ENCODE measurements around the gene BOD1.

BOD1 gene

GRCh38 chr5:173568703-173569102 lies 47.7 kb downstream of the BOD1 start:
- Histone ChIP-seq H3K79me1 (ENCODE audit: low read length) (no peaks in the 10 kb centered on the region), H3K9me3 (ENCODE audit: insufficient read depth, low read depth, low read length) (no peaks in the 10 kb centered on the region), H2AK5ac (ENCODE audit: low read length) (no peak overlapping the region), H2BK12ac (ENCODE audit: low read length) (no peak overlapping the region), H3K4me3 (ENCODE audit: low read depth, low read length) (no peak overlapping the region), H4K12ac (ENCODE audit: low read depth, low read length) (no peak overlapping the region), H3K36me3 (ENCODE audit: control insufficient read depth in 1 of 2, insufficient read depth in 2 of 2, low read length in 2 of 2) (no peaks in the 10 kb centered on the region), H2BK120ac (ENCODE audit: insufficient read depth, low read length, poor library complexity) (no peak overlapping the region), H3K27me3 (ENCODE audit: insufficient read depth, low read length) (no peaks in the 10 kb centered on the region), H3K14ac (ENCODE audit: low read length) (no peak overlapping the region), H3K79me2 (ENCODE audit: control insufficient read depth, insufficient read depth, low read length, poor library complexity) (no peaks in the 10 kb centered on the region), H2BK5ac (ENCODE audit: low read depth, low read length, poor library complexity) (no peak overlapping the region), H3K4me2 (ENCODE audit: low read length) (no peak overlapping the region), H3K23ac (ENCODE audit: low read length) (no peak overlapping the region), H2AFZ (ENCODE audit: insufficient read depth, low read length, poor library complexity) (no peak overlapping the region), H3K18ac (ENCODE audit: low read length) (no peak overlapping the region), H4K91ac (ENCODE audit: low read depth, low read length) (no peak overlapping the region), H3K9ac (ENCODE audit: low read length) (no peak overlapping the region), H4K8ac (ENCODE audit: low read depth, low read length) (no peak overlapping the region), H3K4me1 (ENCODE audit: control insufficient read depth in 1 of 2, insufficient read depth in 2 of 2, low read length in 2 of 2) (no peaks in the 10 kb centered on the region), H3K4ac (ENCODE audit: low read depth, low read length) (no peak overlapping the region), H3K27ac (ENCODE audit: low read depth, low read length) (no peak overlapping the region)
- no peak for DNase-seq
- no CpG with 5 or more reads among the region's 4 CpGs for WGBS (ENCODE audit: extremely low coverage, insufficient coverage, insufficient read length)

- Histone ChIP-seq H3K4me2 (ENCODE audit: low read length) (no peak overlapping the region), H4K12ac (ENCODE audit: low read depth, low read length) (no peak overlapping the region), H3K4me3 (ENCODE audit: low read depth, low read length) (no peak overlapping the region), H3K27ac (ENCODE audit: low read depth, low read length) (no peak overlapping the region), H3K14ac (ENCODE audit: low read length) (no peak overlapping the region), H2AK5ac (ENCODE audit: low read length) (no peak overlapping the region), H4K91ac (ENCODE audit: low read depth, low read length) (no peak overlapping the region), H3K79me2 (ENCODE audit: control insufficient read depth, insufficient read depth, low read length, poor library complexity) (no peaks in the 10 kb centered on the region), H2BK120ac (ENCODE audit: insufficient read depth, low read length, poor library complexity) (no peak overlapping the region), H3K9ac (ENCODE audit: low read length) (no peak overlapping the region), H3K23ac (ENCODE audit: low read length) (no peak overlapping the region), H2BK5ac (ENCODE audit: low read depth, low read length, poor library complexity) (no peak overlapping the region), H2AFZ (ENCODE audit: insufficient read depth, low read length, poor library complexity) (no peak overlapping the region), H4K8ac (ENCODE audit: low read depth, low read length) (no peak overlapping the region), H3K18ac (ENCODE audit: low read length) (no peak overlapping the region), H3K4ac (ENCODE audit: low read depth, low read length) (no peak overlapping the region), H3K36me3 (ENCODE audit: control insufficient read depth in 1 of 2, insufficient read depth in 2 of 2, low read length in 2 of 2) (no peaks in the 10 kb centered on the region), H3K79me1 (ENCODE audit: low read length) (no peaks in the 10 kb centered on the region), H3K27me3 (ENCODE audit: insufficient read depth, low read length) (no peaks in the 10 kb centered on the region), H2BK12ac (ENCODE audit: low read length) (no peak overlapping the region), H3K4me1 (ENCODE audit: control insufficient read depth in 1 of 2, insufficient read depth in 2 of 2, low read length in 2 of 2) (no peaks in the 10 kb centered on the region), H3K9me3 (ENCODE audit: insufficient read depth, low read depth, low read length) (peaks cover 2% of the 10 kb centered on the region)
- peak in 1 of 2 donors; percentile 22 for DNase-seq
- WGBS (ENCODE audit: extremely low coverage, insufficient coverage, insufficient read length) = no CpG with 5 or more reads among the region's 1 CpG
Observed at GRCh38 chr5:173568128-173568527, 48.3 kb downstream of the BOD1 start.

DNA sequence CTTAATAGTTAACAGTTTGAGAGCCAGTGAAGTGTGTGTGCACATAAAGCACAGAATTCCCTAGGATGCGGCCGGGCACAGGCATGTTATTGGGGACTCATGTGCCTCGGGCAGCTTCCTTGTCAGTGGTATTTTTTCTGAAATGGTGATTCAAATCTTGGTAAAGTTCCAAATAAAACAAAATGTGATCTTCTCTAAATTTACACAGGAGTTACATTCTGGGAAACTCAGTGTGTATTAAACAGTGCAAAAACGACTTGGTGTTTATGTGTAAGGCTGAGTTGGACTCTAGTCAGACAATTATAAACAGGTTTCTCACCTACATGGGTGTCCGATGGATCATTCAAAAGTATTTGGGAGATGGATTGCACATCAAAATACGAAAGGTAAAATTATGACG lies 48.9 kb downstream of the BOD1 start:
- no peak for DNase-seq
- whole genome bisulfite sequencing (ENCODE audit: extremely low coverage, insufficient coverage, insufficient read length) = no CpG with 5 or more reads among the region's 7 CpGs

DNA sequence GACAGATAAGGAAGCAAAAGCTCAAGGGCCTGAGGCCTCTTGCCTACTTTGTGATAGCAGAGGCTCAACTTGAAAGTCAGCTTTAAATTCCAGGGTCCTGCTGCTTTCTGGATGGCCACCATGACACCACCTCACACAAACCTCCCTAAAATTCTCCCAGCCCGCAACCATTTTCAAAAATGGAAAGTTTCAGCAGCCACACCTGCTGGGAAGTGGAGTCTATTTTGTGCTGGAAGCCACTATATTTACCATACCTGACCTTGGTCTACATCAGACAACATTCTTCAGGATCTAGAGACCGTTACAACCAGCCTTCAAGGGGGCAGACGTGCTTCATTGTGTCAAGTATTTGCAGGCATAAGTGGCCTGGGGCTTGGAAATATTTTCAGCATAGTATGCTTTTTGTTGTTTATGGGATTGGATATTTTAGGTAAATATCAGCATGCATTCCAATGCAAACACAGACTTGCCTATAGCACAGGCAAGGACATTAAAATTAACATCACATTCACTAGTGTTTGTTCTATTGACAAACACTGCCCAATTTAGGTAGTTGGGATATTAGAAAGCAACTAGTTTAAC lies 50.9 kb downstream of the BOD1 start:
- Histone ChIP-seq H2BK5ac (ENCODE audit: low read depth, low read length, poor library complexity) (no peak overlapping the region), H4K91ac (ENCODE audit: low read depth, low read length) (no peak overlapping the region), H3K9ac (ENCODE audit: low read length) (no peak overlapping the region), H3K27me3 (ENCODE audit: insufficient read depth, low read length) (peaks cover 2% of the 10 kb centered on the region), H3K36me3 (ENCODE audit: control insufficient read depth in 1 of 2, insufficient read depth in 2 of 2, low read length in 2 of 2) (no peaks in the 10 kb centered on the region), H2BK12ac (ENCODE audit: low read length) (no peak overlapping the region), H3K4ac (ENCODE audit: low read depth, low read length) (no peak overlapping the region), H3K4me2 (ENCODE audit: low read length) (no peak overlapping the region), H3K23ac (ENCODE audit: low read length) (no peak overlapping the region), H4K12ac (ENCODE audit: low read depth, low read length) (no peak overlapping the region), H3K18ac (ENCODE audit: low read length) (no peak overlapping the region), H3K9me3 (ENCODE audit: insufficient read depth, low read depth, low read length) (peaks cover 2% of the 10 kb centered on the region), H3K27ac (ENCODE audit: low read depth, low read length) (no peak overlapping the region), H2AFZ (ENCODE audit: insufficient read depth, low read length, poor library complexity) (no peak overlapping the region), H2BK120ac (ENCODE audit: insufficient read depth, low read length, poor library complexity) (no peak overlapping the region), H3K4me3 (ENCODE audit: low read depth, low read length) (no peak overlapping the region), H4K8ac (ENCODE audit: low read depth, low read length) (no peak overlapping the region), H3K79me2 (ENCODE audit: control insufficient read depth, insufficient read depth, low read length, poor library complexity) (no peaks in the 10 kb centered on the region), H2AK5ac (ENCODE audit: low read length) (no peak overlapping the region), H3K4me1 (ENCODE audit: control insufficient read depth in 1 of 2, insufficient read depth in 2 of 2, low read length in 2 of 2) (no peaks in the 10 kb centered on the region), H3K79me1 (ENCODE audit: low read length) (no peaks in the 10 kb centered on the region), H3K14ac (ENCODE audit: low read length) (no peak overlapping the region)
- WGBS (ENCODE audit: extremely low coverage, insufficient coverage, insufficient read length) = no CpG with 5 or more reads among the region's 3 CpGs
- peak; percentile 55 to 73 for DNase-seq

More for the DNA sequence above, 48.9 kb downstream of the BOD1 start:
- H2BK120ac ChIP-seq (ENCODE audit: insufficient read depth, low read length, poor library complexity) = no peak overlapping the region
- H3K18ac ChIP-seq (ENCODE audit: low read length) = no peak overlapping the region
- H3K27me3 ChIP-seq (ENCODE audit: insufficient read depth, low read length) = no peaks in the 10 kb centered on the region
- no peaks in the 10 kb centered on the region for H3K79me1 ChIP-seq (ENCODE audit: low read length)
- no peak overlapping the region for H3K23ac ChIP-seq (ENCODE audit: low read length)
- no peak overlapping the region for H4K8ac ChIP-seq (ENCODE audit: low read depth, low read length)
- no peak overlapping the region for H3K27ac ChIP-seq (ENCODE audit: low read depth, low read length)
- no peak overlapping the region for H2AFZ ChIP-seq (ENCODE audit: insufficient read depth, low read length, poor library complexity)
- no peak overlapping the region for H3K4ac ChIP-seq (ENCODE audit: low read depth, low read length)
- no peak overlapping the region for H2BK12ac ChIP-seq (ENCODE audit: low read length)
- no peaks in the 10 kb centered on the region for H3K36me3 ChIP-seq (ENCODE audit: control insufficient read depth in 1 of 2, insufficient read depth in 2 of 2, low read length in 2 of 2)
- H3K9ac ChIP-seq (ENCODE audit: low read length) = no peak overlapping the region
- no peak overlapping the region for H3K4me3 ChIP-seq (ENCODE audit: low read depth, low read length)
- no peak overlapping the region for H2BK5ac ChIP-seq (ENCODE audit: low read depth, low read length, poor library complexity)
- H3K79me2 ChIP-seq (ENCODE audit: control insufficient read depth, insufficient read depth, low read length, poor library complexity) = no peaks in the 10 kb centered on the region
- H4K12ac ChIP-seq (ENCODE audit: low read depth, low read length) = no peak overlapping the region
- no peak overlapping the region for H3K14ac ChIP-seq (ENCODE audit: low read length)
- H2AK5ac ChIP-seq (ENCODE audit: low read length) = no peak overlapping the region
- peaks cover 2% of the 10 kb centered on the region for H3K9me3 ChIP-seq (ENCODE audit: insufficient read depth, low read depth, low read length)
- H3K4me2 ChIP-seq (ENCODE audit: low read length) = no peak overlapping the region
- H3K4me1 ChIP-seq (ENCODE audit: control insufficient read depth in 1 of 2, insufficient read depth in 2 of 2, low read length in 2 of 2) = no peaks in the 10 kb centered on the region
- no peak overlapping the region for H4K91ac ChIP-seq (ENCODE audit: low read depth, low read length)

Data from trophoblast cell (in vitro differentiated cells and primary cell).